Sigmoid colon (tissue), 4 donors: ENCODE results near the gene RBM19.

ENCODE experiments used
- EP300 ChIP-seq, 4 donors: sonication (generic); formaldehyde crosslinking; IDR thresholded peaks; one replicate each; pipeline ENCODE4 v1.6.1; 2017; ENCODE audit warnings: antibody characterized with exemption in 4 of 4
- POLR2A ChIP-seq, 2 donors: fragments of 450-650 bp; IDR thresholded peaks; one replicate each; pipeline ENCODE4 v1.6.1; 2016; ENCODE audit warnings: antibody characterized with exemption in 2 of 2, mild to moderate bottlenecking in 2 of 2, moderate library complexity in 2 of 2
- TF ChIP-seq, protein P1 (sequence below), 4 experiments: fragments of 450-650 bp in 3 of 4; fragments of 200-600 bp in 1 of 4; IDR thresholded peaks; one replicate each; pipeline ENCODE4 v1.5.1; 2016 to 2019; ENCODE audit warnings: antibody characterized with exemption in 4 of 4, mild to moderate bottlenecking in 3 of 4, moderate library complexity in 2 of 4

DNA sequence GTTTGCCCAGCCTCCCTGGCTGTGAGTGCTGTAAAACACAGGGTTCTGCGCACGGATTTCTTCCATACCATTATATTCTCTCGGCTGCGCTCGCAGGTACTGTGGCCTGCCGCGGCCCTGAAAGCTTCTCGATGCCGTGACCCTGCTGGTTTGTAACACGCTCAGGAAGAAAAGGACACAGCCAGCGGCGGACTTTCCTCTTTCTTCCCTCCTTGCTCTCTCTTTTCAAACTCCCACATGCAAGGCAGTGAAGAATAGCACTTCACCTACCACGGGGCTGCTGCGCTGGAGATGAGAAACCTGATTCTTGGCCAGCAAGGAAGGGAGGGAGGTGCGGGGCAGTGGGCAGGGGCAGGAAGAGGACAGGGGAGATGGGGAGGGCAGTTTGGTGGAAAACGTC lies 130.2 kb downstream of the RBM19 start:
- no peak for TF ChIP-seq POLR2A (IDR thresholded peaks at IDR 0.05)
- TF ChIP-seq, protein P1, sequence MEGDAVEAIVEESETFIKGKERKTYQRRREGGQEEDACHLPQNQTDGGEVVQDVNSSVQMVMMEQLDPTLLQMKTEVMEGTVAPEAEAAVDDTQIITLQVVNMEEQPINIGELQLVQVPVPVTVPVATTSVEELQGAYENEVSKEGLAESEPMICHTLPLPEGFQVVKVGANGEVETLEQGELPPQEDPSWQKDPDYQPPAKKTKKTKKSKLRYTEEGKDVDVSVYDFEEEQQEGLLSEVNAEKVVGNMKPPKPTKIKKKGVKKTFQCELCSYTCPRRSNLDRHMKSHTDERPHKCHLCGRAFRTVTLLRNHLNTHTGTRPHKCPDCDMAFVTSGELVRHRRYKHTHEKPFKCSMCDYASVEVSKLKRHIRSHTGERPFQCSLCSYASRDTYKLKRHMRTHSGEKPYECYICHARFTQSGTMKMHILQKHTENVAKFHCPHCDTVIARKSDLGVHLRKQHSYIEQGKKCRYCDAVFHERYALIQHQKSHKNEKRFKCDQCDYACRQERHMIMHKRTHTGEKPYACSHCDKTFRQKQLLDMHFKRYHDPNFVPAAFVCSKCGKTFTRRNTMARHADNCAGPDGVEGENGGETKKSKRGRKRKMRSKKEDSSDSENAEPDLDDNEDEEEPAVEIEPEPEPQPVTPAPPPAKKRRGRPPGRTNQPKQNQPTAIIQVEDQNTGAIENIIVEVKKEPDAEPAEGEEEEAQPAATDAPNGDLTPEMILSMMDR (IDR thresholded peaks at IDR 0.05) = no peak
- TF ChIP-seq EP300 (IDR thresholded peaks at IDR 0.05) = no peak
